NCI-H460 (cell line): Measurements from ENCODE around the gene SEL1L3. TPM values are rescaled to one million over a fixed set of nuclear protein-coding genes. Genes with fewer than 3 reads are reported as not detected.

Experiments used
- DNase-seq: peaks from one replicate; pipeline ENCODE4 v3.0.0-alpha.2; 2016; ENCODE audit warnings: low read depth; ENCODE audit errors: extremely low read depth
- total RNA-seq: library from RNA; depleted of rRNA; stranded (reverse); fragments of >200 nt; shearing (Covaris generic); gene quantifications from 2 replicates; pipeline ENCODE4 v1.2.3, GENCODE V29; 2014

The SEL1L3 gene
- total RNA-seq, 1 experiment from 2014 or later, result 95.3 TPM

DNA sequence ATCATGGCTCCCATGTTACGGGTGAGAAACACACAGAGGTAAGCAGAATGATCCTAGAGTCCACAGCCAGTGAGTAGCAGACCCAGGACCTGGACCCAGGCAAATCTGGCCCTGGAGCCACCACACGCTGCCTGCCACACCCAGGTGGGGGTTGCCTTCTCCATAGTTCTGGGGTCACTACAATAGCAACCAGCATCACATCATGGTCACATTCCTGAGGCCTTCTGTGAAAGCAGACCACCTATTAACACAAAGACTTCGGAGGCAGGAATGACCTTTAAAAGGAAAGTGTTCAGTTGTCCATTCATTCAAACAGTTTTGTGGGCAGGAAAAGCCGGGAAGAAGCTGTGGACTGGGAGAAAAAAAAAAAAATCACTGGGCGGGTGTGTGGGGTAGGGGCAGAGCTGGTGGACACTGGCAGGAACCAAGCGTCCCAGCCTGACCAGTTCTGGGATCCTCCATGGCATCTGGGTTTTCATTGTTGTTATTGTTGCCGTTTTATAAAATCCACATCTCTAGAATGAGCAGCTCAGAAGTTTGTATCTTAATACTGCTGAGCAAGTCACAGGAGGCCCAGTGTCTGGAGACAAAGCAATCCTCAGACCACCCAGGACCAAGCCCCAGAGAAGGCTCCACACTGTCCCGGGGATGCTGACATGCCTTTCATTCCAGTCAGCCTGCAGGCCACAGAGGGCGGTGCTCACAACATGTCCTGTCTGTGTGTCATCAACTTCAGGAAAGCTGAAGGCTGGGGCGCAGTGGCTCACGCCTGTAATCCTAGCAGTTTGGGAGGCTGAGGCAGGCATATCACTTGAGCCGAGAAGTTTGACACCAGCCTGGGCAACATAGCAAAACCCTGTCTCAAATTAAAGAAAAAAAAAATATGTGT is 67.0 kb downstream of the SEL1L3 start:
- DNase-seq, result no peak

DNA sequence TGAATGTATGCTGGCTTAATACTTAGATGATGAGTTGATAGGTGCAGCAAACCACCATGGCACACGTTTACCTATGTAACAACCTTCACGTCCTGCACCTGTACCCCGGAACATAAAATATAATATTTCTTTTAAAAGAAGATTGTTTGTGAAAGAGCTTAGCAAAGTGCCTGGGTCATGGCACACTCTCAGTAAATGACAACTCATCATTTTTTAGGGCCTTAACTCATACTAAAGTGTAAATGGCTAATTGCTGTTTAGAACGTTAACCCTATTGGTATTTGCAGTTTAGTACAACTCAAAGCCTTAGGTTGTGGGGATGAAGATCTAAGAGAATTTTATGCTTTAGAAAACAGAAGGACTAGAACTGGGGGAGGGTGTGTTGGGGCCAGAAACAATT is 67.7 kb downstream of the SEL1L3 start:
- no peak for DNase-seq

DNA sequence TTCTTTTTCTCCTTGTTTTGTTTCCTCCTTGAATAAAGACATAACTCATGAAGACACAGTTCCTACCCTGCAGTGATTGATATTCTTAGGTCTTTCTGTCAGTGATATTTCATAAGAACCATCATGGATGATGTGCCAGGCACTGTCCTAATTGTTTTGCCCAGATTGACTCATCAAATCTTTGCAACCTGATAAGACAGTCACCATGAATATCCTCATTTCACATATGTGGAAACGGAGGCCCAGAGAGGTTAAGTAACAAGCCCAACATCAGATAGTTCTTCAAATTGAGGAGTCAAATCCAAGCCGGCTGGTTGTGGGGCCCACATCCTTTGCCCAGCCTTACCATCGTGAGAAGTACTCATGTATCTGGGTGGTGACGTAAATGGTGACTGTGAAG is 69.9 kb downstream of the SEL1L3 start:
- DNase-seq, result no peak

DNA sequence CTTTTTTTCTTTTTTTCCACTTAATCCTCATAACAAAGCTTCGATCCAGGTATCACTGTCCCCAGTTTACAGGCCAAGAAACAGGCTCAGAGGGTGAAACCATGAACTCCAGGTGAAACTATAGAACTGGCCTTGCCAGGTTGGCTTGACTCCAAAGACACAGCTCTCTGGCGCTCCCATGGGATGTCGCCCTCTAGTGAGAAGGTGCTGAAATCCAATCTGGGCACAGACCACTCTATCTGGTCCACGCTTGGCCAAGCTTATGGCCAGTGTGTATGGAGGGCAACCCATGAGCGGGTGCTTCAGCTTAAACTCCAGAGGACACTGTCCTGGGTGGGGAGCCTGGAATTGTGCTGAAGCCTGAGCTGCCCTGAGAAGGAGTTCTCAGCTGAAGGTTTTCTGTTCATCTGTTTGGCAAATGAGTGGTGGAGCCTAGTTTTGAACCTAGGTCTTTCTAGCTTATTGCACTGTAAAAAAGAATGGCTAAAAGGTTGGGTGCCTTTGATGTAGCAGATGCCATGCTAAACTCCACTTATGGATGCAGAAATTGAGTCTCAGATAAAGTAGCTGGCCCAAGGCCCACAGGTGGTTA is 70.5 kb downstream of the SEL1L3 start:
- DNase-seq, result peak; percentile 46

DNA sequence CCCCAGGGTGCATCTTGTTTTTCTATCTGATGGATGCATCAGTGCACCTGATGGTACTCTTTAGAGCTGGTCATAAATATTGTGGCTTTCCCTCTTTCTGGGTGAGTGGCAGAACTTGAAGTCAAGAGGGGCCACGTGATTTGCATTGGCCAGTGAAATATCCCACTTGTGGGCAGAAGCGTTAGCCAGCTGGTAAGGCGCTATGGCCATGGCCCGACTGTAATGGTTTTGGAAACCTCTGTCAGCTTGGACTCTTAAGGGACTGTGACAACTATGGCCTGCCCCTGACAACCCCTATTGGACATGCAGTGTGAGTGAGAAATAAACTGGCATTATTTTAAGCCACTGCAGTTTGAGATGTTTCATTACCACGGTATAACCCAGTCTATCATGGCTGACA is 72.8 kb downstream of the SEL1L3 start:
- DNase-seq, result no peak

DNA sequence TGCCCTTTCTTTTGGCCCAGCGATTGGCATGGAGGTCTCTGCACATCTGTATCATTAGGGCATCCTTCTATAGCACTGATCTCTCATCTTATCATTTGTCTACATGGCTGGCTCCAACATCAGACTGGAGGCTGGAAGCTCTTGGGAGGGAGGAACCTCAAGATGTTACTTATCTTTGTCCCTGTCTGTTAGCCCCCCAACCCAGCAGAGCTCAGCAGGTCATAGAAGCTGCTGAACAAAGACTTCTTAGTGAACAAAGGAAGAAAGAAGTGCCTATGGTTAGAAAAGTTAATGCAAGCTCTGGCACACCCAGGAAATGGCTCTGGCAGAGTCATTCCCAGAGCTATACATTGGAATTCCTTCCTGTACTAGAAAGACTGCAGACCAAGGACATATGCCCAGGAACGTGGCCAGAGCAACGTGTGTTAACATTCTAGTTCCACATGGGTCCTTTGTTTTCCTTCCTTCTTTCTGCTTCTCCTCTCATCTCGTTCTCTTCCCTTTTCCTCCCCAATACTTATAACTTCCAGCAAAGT is 74.0 kb downstream of the SEL1L3 start:
- no peak for DNase-seq

DNA sequence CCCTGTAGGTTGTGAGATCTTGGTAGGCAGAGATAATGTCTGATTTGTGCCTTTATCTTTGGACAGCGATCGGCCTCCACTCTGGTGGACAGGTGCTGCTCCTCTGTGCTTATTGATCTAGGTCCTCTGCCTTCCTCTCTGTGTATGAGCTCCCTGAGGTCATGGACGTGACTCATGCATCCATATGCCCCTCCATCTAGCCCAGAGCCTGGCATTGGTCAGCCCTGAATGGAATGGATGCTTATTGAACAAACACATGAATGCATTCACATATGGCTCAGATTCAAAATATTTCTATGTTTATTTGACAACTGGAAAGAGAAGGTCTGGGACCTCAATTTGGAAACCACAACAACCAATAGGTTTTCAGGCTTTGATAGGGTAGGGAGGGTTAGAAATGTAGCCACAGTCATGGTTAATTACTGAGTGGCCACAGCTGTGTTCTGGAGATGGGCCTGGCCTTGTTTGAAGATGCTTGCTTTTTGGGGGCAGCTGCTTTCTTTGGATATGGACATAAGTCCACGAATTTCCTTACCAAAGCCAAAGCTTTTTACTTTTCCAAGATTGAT is 76.2 kb downstream of the SEL1L3 start:
- no peak for DNase-seq

DNA sequence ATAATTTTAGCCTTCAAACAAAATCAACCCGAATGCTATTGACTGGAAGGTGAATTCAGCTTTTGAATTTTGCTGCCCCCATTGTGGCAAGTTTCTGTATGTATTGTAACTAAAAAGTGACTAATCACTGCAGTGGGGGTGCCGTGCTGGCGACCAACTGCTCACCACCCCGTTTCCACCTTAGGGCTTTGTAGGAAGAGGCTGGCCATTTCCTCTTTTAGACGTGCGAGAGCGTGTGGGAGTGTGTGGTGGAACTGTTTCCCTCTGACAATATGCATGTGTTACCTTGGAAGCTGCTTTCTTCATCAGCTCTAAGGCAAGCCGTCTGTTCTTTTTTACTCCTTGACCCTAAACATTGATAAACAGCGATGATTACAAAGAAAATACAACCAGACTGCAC is 78.8 kb downstream of the SEL1L3 start:
- no peak for DNase-seq

DNA sequence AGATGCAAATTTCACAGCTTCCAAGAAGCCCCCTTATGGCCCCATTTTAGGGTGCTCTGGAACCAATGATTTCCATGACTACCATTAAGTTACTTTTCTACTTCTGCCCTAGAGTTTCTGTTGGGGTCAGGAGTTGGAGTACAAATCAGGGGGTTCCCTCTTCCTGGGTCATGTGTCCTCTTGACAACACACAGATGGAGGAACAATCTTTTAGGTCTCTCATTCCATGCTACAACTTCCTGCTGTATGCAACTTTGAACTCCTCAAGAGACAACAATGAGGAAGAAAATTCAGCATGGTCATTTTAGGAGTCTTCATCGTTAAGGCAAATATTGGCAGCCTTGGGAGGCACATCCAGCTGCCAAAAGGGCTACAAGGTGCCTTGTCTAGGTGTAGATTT is 79.7 kb downstream of the SEL1L3 start:
- no peak for DNase-seq

DNA sequence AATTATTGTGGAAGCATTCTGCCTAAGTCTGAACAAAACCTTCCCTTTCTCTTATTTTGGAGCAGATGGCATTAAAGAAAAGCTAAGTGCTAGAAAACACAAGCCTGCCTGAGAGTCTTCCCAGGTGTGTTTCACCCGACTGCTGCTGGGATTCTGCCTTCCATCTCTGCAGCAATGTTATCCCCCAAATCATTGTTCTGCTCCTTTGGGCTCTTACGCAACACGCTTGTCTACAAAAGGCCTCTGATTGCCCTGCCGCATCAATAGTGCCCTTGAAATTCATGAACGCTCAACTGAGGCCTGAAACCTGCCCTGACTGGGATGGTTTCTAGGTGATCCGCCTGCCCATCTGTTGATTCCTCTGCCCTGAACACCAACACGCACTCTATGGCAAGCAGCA is 80.3 kb downstream of the SEL1L3 start:
- DNase-seq, result no peak

DNA sequence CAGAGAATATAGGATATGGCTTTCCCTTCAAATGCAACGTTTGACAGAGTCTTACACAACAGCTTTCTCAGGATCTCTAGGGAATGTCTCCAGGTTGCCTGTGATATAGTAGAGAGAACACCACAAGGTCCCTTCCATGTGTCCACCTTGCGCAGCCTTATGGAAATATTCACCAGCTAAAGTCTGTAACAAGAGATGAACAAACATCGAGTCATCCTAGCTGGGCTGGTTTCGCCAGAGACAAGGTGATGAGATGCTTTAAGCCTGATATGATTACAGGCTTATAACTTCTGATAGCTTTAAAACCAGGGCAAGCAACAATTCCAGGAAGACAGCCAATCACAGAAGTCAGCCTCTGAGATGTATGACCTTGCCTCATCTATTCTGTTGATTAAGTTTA is 83.8 kb downstream of the SEL1L3 start:
- no peak for DNase-seq

DNA sequence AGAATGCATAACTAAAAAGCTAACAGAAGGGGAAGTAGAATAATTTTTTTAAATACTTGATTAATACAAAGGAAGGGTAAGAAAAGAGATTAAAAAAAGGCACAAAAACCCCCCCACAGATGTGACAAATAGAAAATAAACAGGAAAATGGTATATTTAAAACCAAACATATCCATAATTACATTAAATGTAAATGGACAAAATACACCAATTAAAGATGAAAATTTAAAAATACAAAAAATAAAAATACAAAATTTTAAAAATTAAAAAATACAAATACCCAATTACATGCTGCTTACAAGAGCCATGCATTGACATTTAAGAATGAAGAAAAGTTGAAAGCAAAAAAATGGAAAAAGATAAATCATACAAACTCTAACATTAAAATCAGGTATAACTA is 86.0 kb downstream of the SEL1L3 start:
- DNase-seq, result no peak

DNA sequence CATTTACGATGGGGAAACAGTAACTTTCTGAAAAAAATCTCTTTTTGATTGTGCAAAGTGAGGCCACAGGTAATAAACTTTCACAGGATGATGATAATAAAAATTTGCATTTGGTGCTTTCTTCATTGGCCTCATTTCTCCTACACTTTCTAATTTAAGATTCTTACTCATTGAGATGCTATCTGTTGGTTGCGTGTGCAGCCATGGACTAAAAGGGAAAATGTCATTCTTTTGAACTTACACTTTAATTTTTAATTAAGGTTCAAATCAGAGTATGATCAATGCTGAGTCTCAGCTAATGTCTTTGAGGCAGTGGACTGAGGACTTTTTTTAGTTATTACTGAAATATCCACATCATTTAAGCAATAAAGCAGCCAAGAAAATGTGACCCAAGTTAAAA is 87.6 kb downstream of the SEL1L3 start:
- DNase-seq, result no peak

DNA sequence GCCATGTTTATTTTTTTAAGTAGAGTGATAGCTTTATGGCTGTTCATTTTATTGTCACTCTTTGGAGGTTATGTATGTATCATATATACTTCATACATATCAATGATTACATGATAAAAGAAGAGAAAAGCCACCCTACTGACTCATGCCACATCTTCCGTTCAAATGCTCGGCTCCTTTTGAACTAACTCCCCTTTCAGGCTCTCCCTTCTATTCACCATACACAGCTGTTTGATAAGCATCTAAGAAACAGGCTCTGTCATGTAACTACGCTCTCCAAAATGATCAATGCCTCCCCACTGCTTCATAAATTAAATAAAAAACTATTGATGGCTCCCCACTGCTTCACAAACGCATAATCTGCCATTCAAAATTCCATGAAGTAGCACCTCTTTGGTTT is 89.4 kb downstream of the SEL1L3 start:
- no peak for DNase-seq

DNA sequence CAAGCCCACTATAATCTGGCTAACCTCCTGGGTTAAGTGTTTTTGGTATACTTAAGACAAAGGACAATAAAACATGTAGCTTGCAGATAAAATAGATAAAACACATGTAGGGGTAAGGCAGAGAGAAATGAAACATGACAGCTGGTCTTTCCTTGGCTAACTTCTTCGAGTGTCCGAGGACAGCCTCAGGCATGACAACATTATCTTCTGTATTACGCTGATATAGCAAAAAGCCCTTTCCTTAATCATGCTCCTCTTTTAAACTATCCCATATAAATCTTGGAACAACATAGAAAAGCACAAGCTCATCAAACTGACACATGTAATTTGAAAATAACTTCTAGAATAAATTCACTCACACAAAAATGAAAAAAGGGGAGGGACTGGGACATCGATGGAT is 91.1 kb downstream of the SEL1L3 start:
- no peak for DNase-seq

DNA sequence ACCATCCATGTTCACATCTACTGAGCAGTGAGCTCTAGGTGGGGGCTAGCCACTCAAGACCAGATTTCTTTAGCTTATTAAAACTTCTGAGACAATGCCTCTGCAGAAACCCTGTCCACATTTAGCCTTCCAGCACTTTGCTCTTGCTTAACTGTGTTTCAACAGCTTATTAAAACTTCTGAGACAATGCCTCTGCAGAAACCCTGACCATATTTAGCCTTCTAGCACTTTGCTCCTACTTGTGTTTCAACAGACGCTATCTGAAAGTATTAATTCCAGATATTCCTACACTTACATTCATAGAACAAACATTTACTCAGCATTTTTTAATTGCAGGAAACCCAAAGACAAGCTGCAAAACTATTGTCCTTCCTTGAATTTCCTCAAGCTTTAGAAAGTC is 91.9 kb downstream of the SEL1L3 start:
- no peak for DNase-seq

DNA sequence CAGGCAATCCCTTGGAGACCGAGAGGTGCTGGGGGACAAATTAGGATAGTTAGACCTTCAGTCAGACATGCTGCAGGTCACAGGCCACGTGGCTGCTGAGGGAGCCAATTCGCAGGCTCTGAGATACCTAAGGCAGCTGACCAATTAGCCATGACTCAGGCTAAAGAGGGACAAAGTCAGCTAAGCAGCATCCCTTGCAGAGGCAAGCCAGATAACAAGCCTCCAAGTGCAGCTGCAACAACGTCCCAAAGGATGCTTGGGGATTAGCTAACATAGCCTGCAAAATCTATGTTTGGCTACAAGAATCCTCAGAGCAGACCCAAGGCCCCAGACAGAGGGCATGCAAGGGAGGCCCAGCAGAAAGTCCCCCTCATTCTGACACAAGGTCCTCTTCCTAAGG is 93.5 kb downstream of the SEL1L3 start:
- no peak for DNase-seq

DNA sequence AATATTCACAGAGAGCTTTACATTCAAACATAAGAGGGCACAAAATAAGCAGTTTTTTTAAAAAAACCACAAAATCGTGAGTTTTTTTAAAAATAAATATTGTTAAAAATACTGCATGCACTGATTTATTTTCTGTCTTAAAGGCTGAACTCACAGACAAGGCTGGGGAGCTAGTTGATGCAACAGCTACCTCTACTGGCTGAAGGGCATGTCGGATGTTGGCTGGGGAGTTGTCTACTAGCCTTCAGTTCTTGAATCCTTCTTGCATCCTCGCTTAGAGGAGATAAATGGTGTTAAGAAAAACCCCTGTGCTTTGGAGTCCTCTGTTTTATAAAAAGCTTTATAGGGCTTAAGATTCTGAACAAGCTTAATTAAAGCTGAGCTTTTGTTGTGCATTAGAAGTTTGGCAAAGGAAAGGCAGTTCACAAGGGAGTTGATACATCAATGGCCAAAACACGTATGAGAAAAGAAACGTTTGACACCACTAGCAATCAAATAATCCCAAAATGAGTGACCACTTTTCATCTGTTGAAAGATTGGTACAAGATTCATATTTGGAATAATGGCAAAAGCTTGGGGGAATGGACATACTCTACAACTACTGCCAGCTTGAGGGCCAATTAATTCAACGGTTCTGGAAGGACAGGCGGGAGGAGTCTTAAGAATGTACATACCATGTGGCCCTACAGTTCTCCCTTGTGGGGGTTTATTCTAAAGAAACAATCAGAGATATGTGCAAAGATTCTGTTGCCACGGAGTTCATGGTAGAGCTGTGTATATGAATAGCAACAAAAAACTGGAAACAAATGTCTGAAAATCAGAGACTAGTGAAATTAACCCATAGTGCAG is 94.7 kb downstream of the SEL1L3 start:
- peak; percentile 47 for DNase-seq

DNA sequence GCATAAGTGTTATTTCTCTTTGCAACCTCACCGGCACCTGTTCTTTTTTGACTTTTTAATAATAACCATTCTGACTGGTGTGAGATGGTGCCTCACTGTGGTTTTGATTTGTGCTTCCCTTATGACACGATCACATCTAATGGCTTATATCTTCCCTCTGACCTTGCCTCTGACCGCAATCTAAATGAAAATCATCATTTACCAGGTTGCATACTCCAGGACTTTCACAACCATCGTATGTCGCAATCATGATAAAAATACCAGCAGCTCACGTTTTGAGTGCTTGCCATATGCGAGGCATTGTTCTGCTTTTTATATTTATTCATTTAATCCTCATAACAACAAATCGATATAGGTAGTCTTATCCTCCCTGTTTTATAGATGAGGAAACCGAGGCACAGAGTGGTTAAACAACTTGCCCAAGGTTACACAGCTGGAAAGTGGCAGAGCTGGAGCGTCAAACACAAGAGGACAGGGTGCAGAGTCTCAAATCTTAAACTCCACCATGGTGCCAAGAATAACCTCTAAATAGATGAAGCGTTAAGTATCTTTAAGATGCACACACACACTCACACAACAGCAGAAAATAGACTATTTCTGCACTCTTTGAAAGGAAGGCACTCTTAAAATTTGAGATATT is 102.2 kb downstream of the SEL1L3 start:
- no peak for DNase-seq

DNA sequence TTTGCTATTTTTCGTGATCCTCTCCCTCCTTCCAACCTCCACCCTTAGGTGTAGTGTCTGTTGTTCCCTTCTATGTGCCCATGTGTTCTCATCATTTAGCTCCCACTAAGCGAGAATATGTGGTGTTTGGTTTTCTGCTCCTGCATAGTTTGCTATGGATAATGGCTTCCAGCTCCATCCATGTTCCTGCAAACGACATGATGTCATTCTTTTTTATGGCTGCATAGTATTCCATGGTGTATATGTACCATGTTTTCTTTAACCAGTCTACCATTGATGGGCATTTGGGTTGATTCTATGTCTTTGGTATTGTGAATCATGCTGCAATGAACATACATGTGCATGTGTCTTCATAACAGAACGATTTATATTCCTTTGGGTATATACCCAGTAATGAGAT is 102.7 kb downstream of the SEL1L3 start:
- no peak for DNase-seq
